MCF 10A (cell line): ENCODE data around the gene PKP2. TPM values are rescaled to one million over a fixed set of nuclear protein-coding genes. Genes with fewer than 3 reads are reported as not detected.
"Not testable (repeated sequence)": the region's sequence is repeated elsewhere in the genome, so short reads cannot be mapped to it uniquely, and the experiment has no call there.

ENCODE experiments used
- BruUV-seq: library from RNA; stranded (reverse); fragments of 400-500 nt; replicated peaks from 2 replicates; lab custom pipeline; 2021; lab: Mats Ljungman, UMichigan
- CTCF ChIA-PET: fragments of 300-600 bp; sonication (Branson Sonifier 250); formaldehyde crosslinking; extraction: SDS; loops from one replicate; lab custom pipeline; 2021; ENCODE audit warnings: antibody characterized with exemption, inconsistent platforms; lab: Yijun Ruan, JAX
- POLR2A ChIA-PET: fragments of 300-600, 350-650 bp; sonication (Branson Sonifier 250); formaldehyde crosslinking; extraction: SDS; loops from one replicate; lab custom pipeline; 2020; ENCODE audit warnings: antibody characterized with exemption, inconsistent platforms; lab: Yijun Ruan, JAX
- DNase-seq: peaks from one replicate; pipeline ENCODE4 v3.0.0-alpha.2; 2018; ENCODE audit not compliant: unreplicated experiment
- H3K27ac Mint-ChIP-seq: one replicate; pipeline ENCODE4 v1.8.0; 2022; ENCODE audit warnings: mild to moderate bottlenecking, low read depth, mixed read lengths; ENCODE audit not compliant: unreplicated experiment
- H3K27me3 Mint-ChIP-seq: one replicate; pipeline ENCODE4 v1.8.0; 2022; ENCODE audit warnings: mixed read lengths; ENCODE audit not compliant: insufficient read depth, unreplicated experiment
- H3K36me3 Mint-ChIP-seq: one replicate; pipeline ENCODE4 v1.8.0; 2022; ENCODE audit warnings: mild to moderate bottlenecking, moderate library complexity, mixed read lengths; ENCODE audit not compliant: insufficient read depth, unreplicated experiment
- H3K4me1 Mint-ChIP-seq: one replicate; pipeline ENCODE4 v1.8.0; 2022; ENCODE audit warnings: mixed read lengths; ENCODE audit not compliant: insufficient read depth, unreplicated experiment
- H3K4me3 Mint-ChIP-seq: one replicate; pipeline ENCODE4 v1.8.0; 2022; ENCODE audit warnings: mild to moderate bottlenecking, moderate library complexity, mixed read lengths; ENCODE audit not compliant: unreplicated experiment
- H3K9me3 Mint-ChIP-seq: one replicate; pipeline ENCODE4 v1.8.0; 2022; ENCODE audit warnings: mixed read lengths; ENCODE audit not compliant: unreplicated experiment
- intact Hi-C: fragments of 100-400 bp; cut with micrococcal nuclease; formaldehyde crosslinking; loops from 2 replicates; pipeline ENCODE4 v1.14.1; 2022
- total RNA-seq: library from RNA; stranded (reverse); gene quantifications from 2 replicates; pipeline ENCODE4 v1.2.3, GENCODE V29; 2022
- TF ChIP-seq, protein P1 (sequence below): fragments of 200-600 bp; IDR thresholded peaks from one replicate; pipeline ENCODE4 v1.8.0; 2022; ENCODE audit warnings: antibody characterized with exemption, mild to moderate bottlenecking; ENCODE audit not compliant: unreplicated experiment

Gene PKP2
- total RNA-seq, 1 experiment from 2014 or later = 88.0 TPM

DNA sequence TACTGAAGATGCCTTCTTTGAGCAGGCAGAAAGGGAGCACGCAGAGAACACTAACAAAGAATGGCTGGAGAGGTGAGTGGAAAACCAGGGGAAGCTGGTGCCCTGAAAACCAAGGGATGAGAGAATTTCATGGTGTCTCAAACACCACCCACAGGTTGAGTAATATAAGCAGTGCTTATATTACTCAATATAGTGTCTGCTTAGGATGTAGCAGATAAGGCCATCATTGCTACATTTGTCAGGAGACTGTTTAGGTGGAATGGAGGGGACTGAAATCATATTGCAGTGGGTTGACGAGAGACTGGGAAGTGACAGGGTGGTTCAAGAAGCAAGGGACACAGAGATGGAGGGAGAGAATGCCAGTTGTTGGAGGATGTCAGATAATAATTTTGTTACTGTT is 20.6 kb downstream of the PKP2 start:
- TF ChIP-seq, protein P1, sequence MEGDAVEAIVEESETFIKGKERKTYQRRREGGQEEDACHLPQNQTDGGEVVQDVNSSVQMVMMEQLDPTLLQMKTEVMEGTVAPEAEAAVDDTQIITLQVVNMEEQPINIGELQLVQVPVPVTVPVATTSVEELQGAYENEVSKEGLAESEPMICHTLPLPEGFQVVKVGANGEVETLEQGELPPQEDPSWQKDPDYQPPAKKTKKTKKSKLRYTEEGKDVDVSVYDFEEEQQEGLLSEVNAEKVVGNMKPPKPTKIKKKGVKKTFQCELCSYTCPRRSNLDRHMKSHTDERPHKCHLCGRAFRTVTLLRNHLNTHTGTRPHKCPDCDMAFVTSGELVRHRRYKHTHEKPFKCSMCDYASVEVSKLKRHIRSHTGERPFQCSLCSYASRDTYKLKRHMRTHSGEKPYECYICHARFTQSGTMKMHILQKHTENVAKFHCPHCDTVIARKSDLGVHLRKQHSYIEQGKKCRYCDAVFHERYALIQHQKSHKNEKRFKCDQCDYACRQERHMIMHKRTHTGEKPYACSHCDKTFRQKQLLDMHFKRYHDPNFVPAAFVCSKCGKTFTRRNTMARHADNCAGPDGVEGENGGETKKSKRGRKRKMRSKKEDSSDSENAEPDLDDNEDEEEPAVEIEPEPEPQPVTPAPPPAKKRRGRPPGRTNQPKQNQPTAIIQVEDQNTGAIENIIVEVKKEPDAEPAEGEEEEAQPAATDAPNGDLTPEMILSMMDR = no peak
- H3K27ac Mint-ChIP-seq = peak overlapping the region; percentile 13
- ChIA-PET CTCF (no interaction called here), POLR2A (interaction anchor here (0.6 kb wide), 1 partner anchor 10 kb away, joined by 3 read pairs; no protein-coding TSS in a partner anchor)
- H3K4me1 Mint-ChIP-seq = peaks cover 21% of the 10 kb centered on the region
- H3K27me3 Mint-ChIP-seq = no peaks in the 10 kb centered on the region
- DNase-seq = no peak
- no peak overlapping the region for H3K4me3 Mint-ChIP-seq
- BruUV-seq = no TSS peak
- H3K36me3 Mint-ChIP-seq = peaks cover 97% of the 10 kb centered on the region
- no peaks in the 10 kb centered on the region for H3K9me3 Mint-ChIP-seq
- intact Hi-C loops = no loop called here

DNA sequence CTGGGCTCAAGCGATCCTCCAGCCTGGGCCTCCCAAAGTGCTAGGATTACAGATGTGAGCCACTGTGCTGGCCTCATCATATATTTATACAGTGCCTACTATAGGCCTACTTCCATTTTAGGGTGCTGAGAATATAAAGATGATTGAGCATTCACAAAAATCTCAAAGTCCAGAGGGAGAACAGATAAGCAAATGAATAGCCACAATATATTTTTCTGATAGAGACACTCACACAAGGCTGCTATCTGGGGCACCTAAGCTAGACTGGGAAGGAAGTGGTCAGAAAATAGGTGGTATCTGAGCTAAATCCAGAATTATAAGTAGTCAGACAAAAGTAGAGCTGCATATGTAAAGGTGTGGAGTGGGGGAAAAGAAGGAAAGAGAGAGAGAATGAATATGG is 21.6 kb downstream of the PKP2 start:
- BruUV-seq = no TSS peak
- ChIA-PET CTCF (no interaction called here), POLR2A (no interaction called here)
- Mint-ChIP-seq H3K4me3 (no peak overlapping the region), H3K36me3 (peaks cover 97% of the 10 kb centered on the region), H3K9me3 (no peaks in the 10 kb centered on the region), H3K4me1 (peaks cover 26% of the 10 kb centered on the region), H3K27me3 (no peaks in the 10 kb centered on the region), H3K27ac (peak overlapping the region; percentile 78)
- TF ChIP-seq, protein P1 = no peak
- no peak for DNase-seq
- intact Hi-C loops = no loop called here

DNA sequence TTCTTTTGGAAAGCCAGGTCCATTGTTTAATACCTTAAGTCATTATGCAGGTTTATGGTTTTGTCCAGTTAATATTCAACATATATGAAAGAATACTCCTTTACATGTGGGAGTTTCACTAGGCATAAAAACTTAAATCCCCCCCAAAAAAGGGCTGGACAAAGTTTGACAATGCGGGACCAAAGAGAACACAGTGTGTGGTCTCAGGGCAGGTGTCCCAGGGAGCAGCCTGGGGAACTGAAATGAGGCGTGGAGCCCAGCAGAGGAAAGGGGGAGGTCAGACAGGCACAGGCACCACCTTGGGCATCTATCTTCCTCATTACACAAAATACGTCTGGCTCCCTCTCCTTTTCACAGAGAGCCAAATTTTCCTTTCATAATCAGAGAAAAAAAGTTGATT is 22.5 kb downstream of the PKP2 start:
- Mint-ChIP-seq H3K36me3 (peaks cover 95% of the 10 kb centered on the region), H3K4me1 (peaks cover 26% of the 10 kb centered on the region), H3K4me3 (no peak overlapping the region), H3K27me3 (no peaks in the 10 kb centered on the region), H3K9me3 (no peaks in the 10 kb centered on the region), H3K27ac (peak overlapping the region; percentile 78)
- BruUV-seq = no TSS peak
- intact Hi-C loops = no loop called here
- TF ChIP-seq, protein P1 = no peak
- ChIA-PET CTCF (no interaction called here), POLR2A (interaction anchor here (0.6 kb wide), 1 partner anchor 19 kb away, joined by 4 read pairs; no protein-coding TSS in a partner anchor)
- no peak for DNase-seq

DNA sequence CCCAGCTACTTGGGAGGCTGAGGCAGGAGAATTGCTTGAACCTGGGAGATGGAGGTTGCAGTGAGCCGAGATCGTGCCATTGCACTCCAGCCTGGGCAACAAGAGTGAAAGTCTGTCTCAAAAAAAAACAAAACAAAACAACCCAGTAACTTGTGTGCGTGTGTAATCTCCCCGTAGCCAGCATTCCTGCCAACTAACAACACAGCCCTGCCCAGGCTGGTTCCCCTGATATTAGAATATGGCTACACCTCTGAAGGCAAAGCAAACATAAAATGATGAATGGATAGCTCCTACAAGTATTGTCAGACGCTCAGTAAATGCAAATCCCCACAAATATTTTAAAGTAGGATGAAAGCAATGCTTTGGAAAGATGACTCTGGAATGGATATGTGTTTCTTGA is 24.2 kb downstream of the PKP2 start:
- POLR2A ChIA-PET = interaction anchor here (0.7 kb wide), 1 partner anchor 1070 kb away, joined by 8 read pairs; no protein-coding TSS in a partner anchor
- Mint-ChIP-seq H3K4me1 (peaks cover 26% of the 10 kb centered on the region), H3K36me3 (peaks cover 96% of the 10 kb centered on the region), H3K27ac (peak overlapping the region; percentile 2)
- intact Hi-C loops, H3K4me3 Mint-ChIP-seq, CTCF ChIA-PET, BruUV-seq, H3K27me3 Mint-ChIP-seq, H3K9me3 Mint-ChIP-seq, DNase-seq: not testable (repeated sequence)
